NCI-H1417 treated with DMSO at 0.1 percent for 48 hours (cell line): Measurements from ENCODE around the gene ACTC1.
"Not testable (repeated sequence)": the region's sequence is repeated elsewhere in the genome, so short reads cannot be mapped to it uniquely, and the experiment has no call there.

ENCODE experiments used
- DNase-seq: peaks from one replicate; lab custom pipeline; 2025; lab: John Stamatoyannopoulos, UW

ACTC1 gene

GRCh38 chr15:34795267-34796081 lies at the start of gene ACTC1:
ACTC1 (minus strand) TSS chr15:34795549; CDS start chr15:34794808, 741 bp downstream.
- DNase-seq, result no peak

GRCh38 chr15:34841262-34841725 lies 45.9 kb upstream of the ACTC1 start:
- DNase-seq, result no peak

GRCh38 chr15:34838282-34838681 lies 42.9 kb upstream of the ACTC1 start:
- no peak for DNase-seq

- no peak for DNase-seq
Observed at GRCh38 chr15:34837246-34838016, 42.1 kb upstream of the ACTC1 start.

GRCh38 chr15:34828145-34828911 lies 33.0 kb upstream of the ACTC1 start:
- no peak for DNase-seq

GRCh38 chr15:34821831-34822230 lies 26.5 kb upstream of the ACTC1 start:
- no peak for DNase-seq

- DNase-seq, result no peak
Observed at GRCh38 chr15:34820110-34820509, 24.8 kb upstream of the ACTC1 start.

GRCh38 chr15:34818526-34818925 lies 23.2 kb upstream of the ACTC1 start:
- no peak for DNase-seq

GRCh38 chr15:34815836-34816235 lies 20.5 kb upstream of the ACTC1 start:
- DNase-seq, result no peak

GRCh38 chr15:34813446-34814190 lies 18.3 kb upstream of the ACTC1 start:
- DNase-seq, result no peak

- not testable (repeated sequence) for DNase-seq
Observed at GRCh38 chr15:34812868-34813365, 17.6 kb upstream of the ACTC1 start.

- DNase-seq, result no peak
Observed at GRCh38 chr15:34812369-34812768, 17.0 kb upstream of the ACTC1 start.

- DNase-seq, result no peak
Observed at GRCh38 chr15:34810443-34811129, 15.2 kb upstream of the ACTC1 start.

- DNase-seq, result no peak
Observed at GRCh38 chr15:34809186-34809585, 13.8 kb upstream of the ACTC1 start.

GRCh38 chr15:34808016-34808415 lies 12.7 kb upstream of the ACTC1 start:
- no peak for DNase-seq

GRCh38 chr15:34807241-34807640 lies 11.9 kb upstream of the ACTC1 start:
- DNase-seq, result not testable (repeated sequence)

GRCh38 chr15:34804776-34805175 lies 9.4 kb upstream of the ACTC1 start:
- DNase-seq, result no peak

- no peak for DNase-seq
Observed at GRCh38 chr15:34804113-34804512, 8.8 kb upstream of the ACTC1 start.

- DNase-seq, result no peak
Observed at GRCh38 chr15:34802803-34803750, 7.7 kb upstream of the ACTC1 start.

- DNase-seq, result no peak
Observed at GRCh38 chr15:34802371-34802770, 7.0 kb upstream of the ACTC1 start.
